ENCODE data around the gene SFXN4.

The SFXN4 gene

DNA sequence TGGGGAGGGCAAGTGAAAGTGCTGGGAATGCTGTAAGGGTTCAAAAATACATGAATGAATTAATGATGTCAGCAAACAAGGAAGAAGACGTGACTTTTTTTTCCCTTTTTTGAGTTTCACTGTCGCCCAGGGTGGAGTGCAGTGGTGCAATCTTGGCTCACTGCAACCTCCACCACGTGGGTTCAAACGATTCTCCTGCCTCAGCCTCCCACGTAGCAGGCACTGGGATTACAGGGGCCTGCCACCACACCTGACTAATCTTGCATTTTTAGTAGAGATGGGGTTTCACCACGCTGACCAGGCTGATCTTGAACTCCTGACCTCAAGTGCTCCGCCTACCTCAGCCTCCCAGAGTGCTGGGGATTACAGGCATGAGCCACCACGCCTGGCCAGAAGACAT is 31.6 kb downstream of the SFXN4 start:
- DNase-seq (ENCODE audit: low read depth) = no peak
- H3K4me3 ChIP-seq (ENCODE audit: control insufficient read depth, low read depth, low read length) = no peak overlapping the region
- TF ChIP-seq, protein P1, sequence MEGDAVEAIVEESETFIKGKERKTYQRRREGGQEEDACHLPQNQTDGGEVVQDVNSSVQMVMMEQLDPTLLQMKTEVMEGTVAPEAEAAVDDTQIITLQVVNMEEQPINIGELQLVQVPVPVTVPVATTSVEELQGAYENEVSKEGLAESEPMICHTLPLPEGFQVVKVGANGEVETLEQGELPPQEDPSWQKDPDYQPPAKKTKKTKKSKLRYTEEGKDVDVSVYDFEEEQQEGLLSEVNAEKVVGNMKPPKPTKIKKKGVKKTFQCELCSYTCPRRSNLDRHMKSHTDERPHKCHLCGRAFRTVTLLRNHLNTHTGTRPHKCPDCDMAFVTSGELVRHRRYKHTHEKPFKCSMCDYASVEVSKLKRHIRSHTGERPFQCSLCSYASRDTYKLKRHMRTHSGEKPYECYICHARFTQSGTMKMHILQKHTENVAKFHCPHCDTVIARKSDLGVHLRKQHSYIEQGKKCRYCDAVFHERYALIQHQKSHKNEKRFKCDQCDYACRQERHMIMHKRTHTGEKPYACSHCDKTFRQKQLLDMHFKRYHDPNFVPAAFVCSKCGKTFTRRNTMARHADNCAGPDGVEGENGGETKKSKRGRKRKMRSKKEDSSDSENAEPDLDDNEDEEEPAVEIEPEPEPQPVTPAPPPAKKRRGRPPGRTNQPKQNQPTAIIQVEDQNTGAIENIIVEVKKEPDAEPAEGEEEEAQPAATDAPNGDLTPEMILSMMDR (conservative IDR thresholded peaks at IDR 0.05; ENCODE audit: control insufficient read depth, insufficient read depth, low read depth, low read length) = no peak

DNA sequence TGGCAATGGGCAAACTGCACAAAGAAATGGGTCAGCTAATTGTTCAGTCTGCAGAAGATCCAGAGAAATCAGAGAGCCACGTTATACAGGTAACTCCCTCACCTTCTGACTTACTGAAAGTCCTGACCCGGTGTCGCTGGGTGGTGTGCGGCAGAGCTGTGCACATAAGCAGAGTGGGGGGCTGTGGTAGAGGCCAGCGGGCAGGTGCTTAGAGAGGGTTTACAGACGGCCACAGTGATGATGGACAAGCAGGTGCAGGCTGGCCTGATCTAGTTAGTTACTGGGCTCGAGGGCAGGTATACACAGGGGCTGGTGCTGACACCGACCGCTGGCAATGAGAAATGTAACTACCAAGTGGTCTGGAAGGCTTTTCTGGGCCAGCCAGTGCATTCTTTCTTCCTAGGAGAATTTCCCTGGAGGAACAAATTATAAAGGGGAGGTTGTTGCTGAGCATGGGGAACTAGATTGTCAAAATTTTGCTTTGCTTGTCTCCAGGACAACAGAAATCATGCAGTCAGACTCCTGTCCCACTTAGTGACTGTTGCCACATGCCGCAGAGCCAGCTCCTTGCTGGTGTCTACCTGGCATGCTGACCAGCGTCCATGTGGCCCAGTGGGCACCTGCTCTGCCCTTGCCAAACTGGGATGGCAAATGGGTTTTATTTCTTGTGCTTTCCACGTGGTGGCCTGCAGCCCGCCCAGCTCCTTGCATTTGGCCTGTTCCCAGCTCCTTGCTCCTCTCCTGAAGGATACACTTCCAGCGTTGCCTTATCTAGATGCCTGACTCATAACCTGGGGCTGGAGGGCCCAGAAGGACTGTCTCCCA is 32.8 kb downstream of the SFXN4 start:
- H3K4me3 ChIP-seq (ENCODE audit: control insufficient read depth, low read depth, low read length) = no peak overlapping the region
- DNase-seq (ENCODE audit: low read depth) = no peak
- TF ChIP-seq, protein P1 (conservative IDR thresholded peaks at IDR 0.05; ENCODE audit: control insufficient read depth, insufficient read depth, low read depth, low read length) = no peak

DNA sequence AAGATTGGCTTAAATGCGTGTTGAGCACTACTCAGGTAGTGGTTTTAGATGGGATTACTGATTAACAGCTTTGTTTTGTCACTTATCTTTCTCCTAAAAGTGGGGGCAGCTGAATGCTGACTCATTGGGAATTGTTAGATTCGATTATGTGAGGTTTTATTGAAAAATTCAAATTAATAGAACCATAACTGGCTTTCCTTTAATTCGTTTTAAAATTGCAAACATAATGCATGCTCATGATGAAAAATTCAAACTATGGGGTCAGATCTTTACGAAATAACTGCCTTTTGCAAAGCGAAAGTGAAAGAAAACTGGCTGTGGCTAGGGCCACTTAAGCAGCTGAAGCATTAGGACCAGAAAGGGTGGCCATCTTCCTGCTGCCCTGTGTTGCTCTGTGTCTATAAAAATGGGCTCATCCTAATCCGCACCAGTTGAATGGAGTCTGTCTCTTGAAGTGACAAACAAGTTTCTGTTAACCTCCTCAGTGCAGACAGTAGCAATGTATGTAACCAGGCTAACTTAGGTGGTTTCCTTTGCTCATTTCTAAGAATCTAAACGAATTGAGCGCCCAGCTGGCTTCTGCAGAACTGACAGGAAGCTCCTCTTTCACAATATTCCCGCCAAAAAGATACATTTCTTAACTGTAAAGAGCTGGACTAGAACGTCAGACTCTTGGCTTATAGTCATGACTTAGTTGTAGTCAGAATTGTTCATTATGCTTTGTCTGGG is 33.8 kb downstream of the SFXN4 start:
- TF ChIP-seq, protein P1 (conservative IDR thresholded peaks at IDR 0.05; ENCODE audit: control insufficient read depth, insufficient read depth, low read depth, low read length) = no peak
- H3K4me3 ChIP-seq (ENCODE audit: control insufficient read depth, low read depth, low read length) = no peak overlapping the region
- DNase-seq (ENCODE audit: low read depth) = peak; percentile 45

DNA sequence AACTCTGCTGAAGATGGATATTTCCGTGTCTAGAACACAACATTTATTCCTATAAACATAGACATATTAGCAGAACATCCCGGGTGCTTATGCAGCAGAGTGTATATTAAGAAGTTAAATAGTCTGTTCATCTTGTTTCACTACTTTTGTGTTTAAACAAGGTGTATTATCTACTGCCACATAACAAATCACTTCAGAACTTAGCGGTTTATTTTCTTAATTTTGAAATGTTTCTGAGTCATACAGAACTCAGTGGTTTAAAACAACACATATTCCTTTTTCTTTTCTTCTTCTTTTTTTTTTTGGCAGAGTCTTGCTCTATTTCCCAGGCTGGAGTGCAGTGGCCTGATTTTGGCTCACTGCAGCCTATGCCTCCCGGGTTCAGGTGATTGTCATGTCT is 35.8 kb downstream of the SFXN4 start:
- TF ChIP-seq, protein P1 (conservative IDR thresholded peaks at IDR 0.05; ENCODE audit: control insufficient read depth, insufficient read depth, low read depth, low read length) = no peak
- H3K4me3 ChIP-seq (ENCODE audit: control insufficient read depth, low read depth, low read length) = no peak overlapping the region
- DNase-seq (ENCODE audit: low read depth) = no peak

DNA sequence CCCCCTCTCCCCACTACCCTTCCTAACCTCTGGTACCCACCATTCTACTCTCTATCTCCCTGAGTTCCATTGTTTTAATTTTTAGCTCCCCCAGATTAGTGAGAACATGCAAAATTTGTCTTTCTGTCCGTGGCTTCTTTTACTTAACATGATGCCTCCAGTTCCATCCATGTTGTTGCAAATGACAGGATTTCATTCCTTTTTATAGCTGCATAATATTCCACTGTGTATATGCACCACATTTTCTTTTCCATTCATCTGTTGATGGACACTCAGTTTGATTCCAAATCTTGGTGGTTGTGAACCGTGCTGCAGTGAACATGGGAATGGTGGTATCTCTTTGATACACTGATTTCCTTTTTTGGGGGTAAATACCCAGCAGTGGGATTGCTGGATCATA is 39.6 kb downstream of the SFXN4 start:
- no peak for DNase-seq (ENCODE audit: low read depth)
- TF ChIP-seq, protein P1 (conservative IDR thresholded peaks at IDR 0.05; ENCODE audit: control insufficient read depth, insufficient read depth, low read depth, low read length) = no peak
- no peak overlapping the region for H3K4me3 ChIP-seq (ENCODE audit: control insufficient read depth, low read depth, low read length)

DNA sequence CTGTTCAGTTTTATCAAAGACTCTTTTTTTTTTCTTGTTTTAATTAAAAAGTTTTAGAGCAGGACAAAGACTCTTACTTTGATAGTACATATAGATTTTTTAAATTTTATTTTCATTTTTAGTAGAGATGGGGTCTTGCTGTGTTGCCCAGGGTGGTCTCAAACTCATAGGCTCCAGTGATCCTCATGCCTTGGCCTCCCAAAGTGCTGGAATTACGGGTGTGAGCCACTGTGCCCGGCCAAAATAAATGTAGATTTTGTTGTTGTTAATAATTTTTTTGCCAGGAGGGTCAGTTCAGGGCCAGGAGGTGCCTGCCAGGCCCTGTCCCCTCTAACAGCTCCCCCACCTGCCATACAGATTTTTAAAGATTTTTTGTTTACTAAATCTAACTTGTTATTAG is 44.6 kb downstream of the SFXN4 start:
- no peak overlapping the region for H3K4me3 ChIP-seq (ENCODE audit: control insufficient read depth, low read depth, low read length)
- no peak for DNase-seq (ENCODE audit: low read depth)
- TF ChIP-seq, protein P1 (conservative IDR thresholded peaks at IDR 0.05; ENCODE audit: control insufficient read depth, insufficient read depth, low read depth, low read length) = no peak

Data from fibroblast of mammary gland (primary cell).